Mucosa of descending colon (tissue), 3 donors: ENCODE results near the gene ZNF526. TPM values are rescaled to one million over a fixed set of nuclear protein-coding genes. Genes with fewer than 3 reads are reported as not detected.

Source experiments
- ATAC-seq: fragments of 200-7000 bp; cut with Tn5 transposase; one replicate; pipeline ENCODE4 v1.9.1; 2020; ENCODE audit warnings: mild to moderate bottlenecking, moderate library complexity
- DNase-seq, 3 donors: peaks; one replicate each; pipeline ENCODE4 v3.0.0-alpha.2; 2020
- H3K36me3 ChIP-seq: fragments of 200-600 bp; one replicate; pipeline ENCODE4 v1.8.0; 2021; ENCODE audit warnings: low read depth, mild to moderate bottlenecking
- H3K4me1 ChIP-seq: fragments of 200-600 bp; one replicate; pipeline ENCODE4 v1.8.0; 2021; ENCODE audit warnings: low read depth, mild to moderate bottlenecking
- H3K4me3 ChIP-seq: fragments of 200-600 bp; one replicate; pipeline ENCODE4 v1.8.0; 2021; ENCODE audit warnings: mild to moderate bottlenecking
- H3K9me3 ChIP-seq: fragments of 200-600 bp; one replicate; pipeline ENCODE4 v1.8.0; 2021; ENCODE audit warnings: mild to moderate bottlenecking
- CTCF ChIP-seq: fragments of 200-600 bp; IDR thresholded peaks from one replicate; pipeline ENCODE4 v1.8.0; 2022; ENCODE audit warnings: antibody characterized with exemption, mild to moderate bottlenecking
- intact Hi-C, 2 donors: fragments of 100-400 bp; cut with DNase I in 1 of 2; cut with micrococcal nuclease in 1 of 2; formaldehyde crosslinking; loops; one replicate each; pipeline versions ENCODE4 v1.11.0 to v1.11.1; 2022; cut with DNase I, micrococcal nuclease
- total RNA-seq, 3 donors: library from RNA; stranded (reverse); fragmentation: NEBNext Ultra II Directional in 2 of 3; extraction: Animal tissue kit (Norgen Biotek cat#: 25700) in 2 of 3; gene quantifications; one replicate each; pipeline versions ENCODE4 v1.2.1 to v1.2.4, GENCODE V29; 2021 to 2023
- donor health status: DM: no; HTN: no; CAD: no; lungs with moderate emphysema.
- donor health status: DM: no; HTN: no; CAD: no.
- donor health status: DM: no; HTN: yes; CAD: no.

The ZNF526 gene
- total RNA-seq, 3 donors from 2014 or later, result 9.9 to 13.4 (median 10.4) TPM

- ATAC-seq (no peak), DNase-seq (peak in 2 of 3 donors; percentile 71 to 73)
- H3K36me3 ChIP-seq, result peaks cover 8% of the 10 kb centered on the region
- no peak overlapping the region for H3K4me3 ChIP-seq
- intact Hi-C loops, result loop anchor here in 1 of 2 donors (5.0 kb wide), 1 partner anchor 36 kb away; no protein-coding TSS in a partner anchor
- H3K9me3 ChIP-seq, result no peaks in the 10 kb centered on the region
- TF ChIP-seq CTCF, result peak; percentile 38
- peaks cover 12% of the 10 kb centered on the region for H3K4me1 ChIP-seq
Observed at GRCh38 chr19:42246143-42246921, 26.2 kb downstream of the ZNF526 start.

DNA sequence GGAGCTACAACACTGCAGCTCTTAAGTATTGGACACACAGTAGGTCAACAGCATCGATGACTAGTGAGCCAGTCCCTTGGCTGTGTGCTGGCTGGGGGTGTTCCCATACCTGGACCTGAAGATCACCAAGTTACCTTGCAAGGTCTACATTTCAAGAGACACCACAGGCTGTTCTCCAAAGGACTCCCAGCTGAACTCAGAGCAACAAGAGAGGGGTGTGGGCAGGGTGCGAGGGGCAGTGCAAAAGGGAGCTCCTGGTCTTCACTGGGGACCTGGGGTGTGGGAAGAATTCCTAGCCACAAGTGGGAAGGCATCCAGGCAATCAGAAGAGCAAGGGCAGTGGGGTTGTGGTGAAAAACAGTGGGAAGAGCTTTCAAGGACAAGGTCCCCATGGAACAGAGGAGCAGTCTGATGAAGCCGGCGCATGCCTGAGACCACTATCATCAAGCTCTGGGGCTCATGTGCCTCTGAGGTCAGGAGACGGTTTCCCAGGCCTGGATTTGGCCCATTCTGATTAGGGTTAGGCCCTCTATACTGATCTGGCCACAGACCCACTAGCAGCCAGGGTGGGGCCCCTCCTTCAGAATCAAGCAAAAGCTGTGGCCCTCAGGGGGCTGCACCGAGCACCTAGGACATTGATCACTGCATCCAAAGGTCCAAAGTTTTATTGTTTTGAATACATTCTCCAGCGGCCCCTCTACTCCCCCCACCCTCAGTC lies 27.0 kb downstream of the ZNF526 start:
- Histone ChIP-seq H3K9me3 (no peaks in the 10 kb centered on the region), H3K36me3 (peaks cover 8% of the 10 kb centered on the region), H3K4me3 (no peak overlapping the region), H3K4me1 (peaks cover 11% of the 10 kb centered on the region)
- DNase-seq (no peak), ATAC-seq (no peak)
- intact Hi-C loops, result loop anchor here in 1 of 2 donors (5.0 kb wide), 1 partner anchor 35 kb away; no protein-coding TSS in a partner anchor
- no peak for TF ChIP-seq CTCF

GRCh38 chr19:42247640-42248199 lies 27.6 kb downstream of the ZNF526 start:
- intact Hi-C loops, result loop anchor here in 1 of 2 donors (5.0 kb wide), 1 partner anchor 35 kb away; no protein-coding TSS in a partner anchor
- Histone ChIP-seq H3K9me3 (no peaks in the 10 kb centered on the region), H3K36me3 (peaks cover 4% of the 10 kb centered on the region)

GRCh38 chr19:42248270-42249148 lies 28.4 kb downstream of the ZNF526 start:
- no peak overlapping the region for H3K4me3 ChIP-seq
- no peak for ATAC-seq
- no peak for TF ChIP-seq CTCF

More at GRCh38 chr19:42247640-42248199, 27.6 kb downstream of the ZNF526 start:
- TF ChIP-seq CTCF, result no peak
- DNase-seq (no peak), ATAC-seq (no peak)
- peaks cover 15% of the 10 kb centered on the region for H3K4me1 ChIP-seq
- H3K4me3 ChIP-seq, result no peak overlapping the region

More at GRCh38 chr19:42248270-42249148, 28.4 kb downstream of the ZNF526 start:
- H3K4me1 ChIP-seq, result peaks cover 15% of the 10 kb centered on the region
- no peaks in the 10 kb centered on the region for H3K9me3 ChIP-seq
- no peak for DNase-seq
- no peaks in the 10 kb centered on the region for H3K36me3 ChIP-seq
- intact Hi-C loops, result loop anchor here in 1 of 2 donors (5.0 kb wide), 1 partner anchor 34 kb away; no protein-coding TSS in a partner anchor
